CD4-positive, alpha-beta T cell (primary cell): ENCODE data around the gene PDZD11. TPM values are rescaled to one million over a fixed set of nuclear protein-coding genes. Genes with fewer than 3 reads are reported as not detected.
"Not testable (repeated sequence)": the region's sequence is repeated elsewhere in the genome, so short reads cannot be mapped to it uniquely, and the experiment has no call there.

ENCODE experiments used
- ATAC-seq: fragments of 200-7000 bp; cut with Tn5 transposase; one replicate; pipeline ENCODE4 v1.10.0; 2022; ENCODE audit warnings: mild to moderate bottlenecking; ENCODE audit not compliant: poor library complexity
- CTCF ChIA-PET: fragments of 350-600 bp; sonication (Branson Sonifier 250); formaldehyde crosslinking; loops from one replicate; lab custom pipeline; 2021; ENCODE audit warnings: antibody characterized with exemption, inconsistent platforms; lab: Charles Lee
- POLR2A ChIA-PET: fragments of 350-600 bp; sonication (Branson Sonifier 250); formaldehyde crosslinking; loops from one replicate; lab custom pipeline; 2021; ENCODE audit warnings: antibody characterized with exemption, inconsistent platforms; lab: Charles Lee
- DNase-seq, 14 experiments: peaks; one replicate each; pipeline ENCODE4 v3.0.0-alpha.2; 2013 to 2020; ENCODE audit warnings: mixed read lengths in 2 of 14
- H3K27ac ChIP-seq, 2 donors: one replicate each; pipeline versions ENCODE4 v1.5.1 to v1.7.0; 2013; ENCODE audit warnings: low read length in 2 of 2, low read depth in 1 of 2, mild to moderate bottlenecking in 1 of 2
- H3K27me3 ChIP-seq, 2 experiments: 1 replicate in 1 of 2; 2 replicates in 1 of 2; pipeline versions ENCODE4 v1.6.1 to v1.7.0; 2013; ENCODE audit warnings: low read length in 2 of 2, control low read depth in 1 of 2, mild to moderate bottlenecking in 1 of 2, moderate library complexity in 1 of 2; ENCODE audit not compliant: insufficient read depth in 2 of 2, control insufficient read depth in 1 of 2
- H3K36me3 ChIP-seq: one replicate; pipeline ENCODE4 v1.6.1; 2013; ENCODE audit warnings: low read length, control low read depth; ENCODE audit not compliant: insufficient read depth
- H3K4me1 ChIP-seq: one replicate; pipeline ENCODE4 v1.6.1; 2013; ENCODE audit warnings: low read length, control low read depth; ENCODE audit not compliant: insufficient read depth
- H3K4me3 ChIP-seq: one replicate; pipeline ENCODE4 v1.5.1; 2013; ENCODE audit warnings: mild to moderate bottlenecking, low read length, moderate library complexity
- H3K9me3 ChIP-seq, 2 experiments: 1 replicate in 1 of 2; 2 replicates in 1 of 2; pipeline versions ENCODE4 v1.6.1 to v1.7.0; 2013; ENCODE audit warnings: low read length in 2 of 2, mild to moderate bottlenecking in 2 of 2, control low read depth in 1 of 2, moderate library complexity in 1 of 2; ENCODE audit not compliant: control insufficient read depth in 1 of 2, insufficient read depth in 1 of 2
- H3K27ac Mint-ChIP-seq: one replicate; pipeline ENCODE4 v1.8.0; 2020; ENCODE audit warnings: mixed read lengths
- H3K27me3 Mint-ChIP-seq: one replicate; pipeline ENCODE4 v1.8.0; 2021; ENCODE audit warnings: mixed read lengths
- H3K36me3 Mint-ChIP-seq: one replicate; pipeline ENCODE4 v1.8.0; 2021; ENCODE audit warnings: low read depth, mixed read lengths
- H3K4me1 Mint-ChIP-seq: one replicate; pipeline ENCODE4 v1.8.0; 2021; ENCODE audit warnings: low read depth, mixed read lengths
- H3K4me3 Mint-ChIP-seq: one replicate; pipeline ENCODE4 v1.8.0; 2020; ENCODE audit warnings: mild to moderate bottlenecking, mixed read lengths
- H3K9me3 Mint-ChIP-seq: one replicate; pipeline ENCODE4 v1.8.0; 2020; ENCODE audit warnings: mixed read lengths
- CTCF ChIP-seq: fragments of 200-600 bp; IDR thresholded peaks from one replicate; pipeline ENCODE4 v1.8.0; 2022; ENCODE audit warnings: antibody characterized with exemption, mild to moderate bottlenecking
- intact Hi-C, 2 experiments: fragments of 100-400 bp; cut with DNase I in 1 of 2; cut with micrococcal nuclease in 1 of 2; formaldehyde crosslinking; loops; one replicate each; pipeline versions ENCODE4 v1.15.1 to v1.9.0; 2023 to 2025; cut with DNase I, micrococcal nuclease
- total RNA-seq, 174 experiments: library from RNA in 2 of 174; stranded (reverse) in 2 of 174; gene quantifications; one replicate each; pipeline ENCODE4 v1.2.3 and lab custom pipeline; 2021 to 2026

Gene PDZD11
- total RNA-seq, 2 experiments from 2014 or later: 6.1 to 7.8 TPM

- CTCF ChIA-PET: no interaction called here
- Mint-ChIP-seq H3K27ac (no peak within 1 kb of the TSS), H3K4me1 (no peaks in the 10 kb centered on the region), H3K4me3 (no peak within 1 kb of the TSS), H3K27me3 (no peaks in the 10 kb centered on the region), H3K36me3 (peaks cover 38% of the 10 kb centered on the region), H3K9me3 (no peaks in the 10 kb centered on the region)
- ATAC-seq (no peak), DNase-seq (no peak)
- no peak within 1 kb of the TSS for H3K4me3 ChIP-seq
- intact Hi-C loops: loop anchor here (10.0 kb wide), 2 partner anchors 147 to 153 kb away; partner anchors contain the start of gene IGBP1 (in 1 of the 2)
- H3K4me1 ChIP-seq: no peaks in the 10 kb centered on the region
- POLR2A ChIA-PET: no interaction called here
- TF ChIP-seq CTCF: no peak
- no peaks in the 10 kb centered on the region for H3K27me3 ChIP-seq
- H3K27ac ChIP-seq: no peak within 1 kb of the TSS
- H3K9me3 ChIP-seq: no peaks in the 10 kb centered on the region
- H3K36me3 ChIP-seq: no peaks in the 10 kb centered on the region
These were observed 7.8 kb downstream of the PDZD11 start, which contains the start of gene RAB41 for GRCh38 chrX:70281951-70282350. Gene RAB41, plus strand, starts transcription at chrX:70282172. Its CDS starts 46 bp downstream, at chrX:70282218.

- intact Hi-C loops: loop anchor here (10.0 kb wide), 2 partner anchors 146 to 154 kb away; partner anchors contain the start of gene IGBP1 (in 1 of the 2)
- Histone ChIP-seq H3K9me3 (no peaks in the 10 kb centered on the region), H3K27ac (no peak overlapping the region), H3K27me3 (no peaks in the 10 kb centered on the region), H3K4me1 (no peaks in the 10 kb centered on the region), H3K4me3 (no peak overlapping the region), H3K36me3 (no peaks in the 10 kb centered on the region)
- Mint-ChIP-seq H3K4me1 (no peaks in the 10 kb centered on the region), H3K36me3 (peaks cover 26% of the 10 kb centered on the region), H3K9me3 (no peaks in the 10 kb centered on the region), H3K4me3 (no peak overlapping the region), H3K27ac (no peak overlapping the region), H3K27me3 (no peaks in the 10 kb centered on the region)
- ATAC-seq (no peak), DNase-seq (no peak)
- ChIA-PET CTCF (no interaction called here), POLR2A (no interaction called here)
- TF ChIP-seq CTCF: no peak
These were observed 9.2 kb downstream of the PDZD11 start for GRCh38 chrX:70280573-70280972.

- no peaks in the 10 kb centered on the region for H3K36me3 ChIP-seq
- CTCF ChIA-PET: no interaction called here
- H3K4me3 ChIP-seq: no peak overlapping the region
- no peak for TF ChIP-seq CTCF
- no peak overlapping the region for H3K27ac ChIP-seq
- H3K4me1 ChIP-seq: no peaks in the 10 kb centered on the region
- H3K36me3 Mint-ChIP-seq: peaks cover 15% of the 10 kb centered on the region
- H3K4me1 Mint-ChIP-seq: no peaks in the 10 kb centered on the region
- POLR2A ChIA-PET: no interaction called here
- intact Hi-C loops: no loop called here
- ATAC-seq (no peak), DNase-seq (no peak)
- no peaks in the 10 kb centered on the region for H3K9me3 ChIP-seq
- H3K4me3 Mint-ChIP-seq: no peak overlapping the region
- no peaks in the 10 kb centered on the region for H3K27me3 ChIP-seq
- no peak overlapping the region for H3K27ac Mint-ChIP-seq
- no peaks in the 10 kb centered on the region for H3K9me3 Mint-ChIP-seq
- no peaks in the 10 kb centered on the region for H3K27me3 Mint-ChIP-seq
These were observed 10.6 kb downstream of the PDZD11 start for GRCh38 chrX:70279081-70279480.

GRCh38 chrX:70274029-70274428, 15.7 kb downstream of the PDZD11 start:
- H3K9me3 Mint-ChIP-seq, POLR2A ChIA-PET: not testable (repeated sequence)
- CTCF ChIA-PET: interaction anchor here (0.6 to 1.2 kb wide), 3 partner anchors 11 to 1006 kb away, joined by 3 read pairs; no protein-coding TSS in a partner anchor

More at GRCh38 chrX:70274029-70274428, 15.7 kb downstream of the PDZD11 start:
- H3K27ac Mint-ChIP-seq, H3K27ac ChIP-seq, H3K4me1 Mint-ChIP-seq, H3K36me3 Mint-ChIP-seq, H3K36me3 ChIP-seq, H3K4me3 ChIP-seq, intact Hi-C loops, H3K9me3 ChIP-seq, H3K27me3 ChIP-seq, DNase-seq, H3K4me1 ChIP-seq, H3K4me3 Mint-ChIP-seq, ATAC-seq, H3K27me3 Mint-ChIP-seq: not testable (repeated sequence)
